ENCODE data around the gene AMN.

Gene AMN

GRCh38 chr14:102942069-102942468, 19.6 kb downstream of the AMN start:
- Histone ChIP-seq H3K79me2 (ENCODE audit: insufficient read depth, low read length) (no peaks in the 10 kb centered on the region), H3K4me2 (ENCODE audit: insufficient read depth, low read length) (no peak overlapping the region), H3K4me3 (ENCODE audit: low read depth in 1 of 2, low read length in 2 of 2) (no peak overlapping the region), H3K9ac (ENCODE audit: low read depth, low read length) (no peak overlapping the region), H3K4me1 (ENCODE audit: insufficient read depth, low read length) (no peaks in the 10 kb centered on the region), H4K20me1 (ENCODE audit: insufficient read depth, low read length) (no peaks in the 10 kb centered on the region; the same call in 1 of the 2 replicates), H3K27me3 (ENCODE audit: insufficient read depth, low read length, poor library complexity) (no peaks in the 10 kb centered on the region), H3K9me3 (ENCODE audit: insufficient read depth, low read length, severe bottlenecking) (no peaks in the 10 kb centered on the region), H2AFZ (ENCODE audit: low read depth, low read length) (no peak overlapping the region), H3K36me3 (ENCODE audit: insufficient read depth, low read length) (no peaks in the 10 kb centered on the region), H3K27ac (ENCODE audit: low read length) (no peak overlapping the region)
- DNase-seq (no peak), ATAC-seq (ENCODE audit: insufficient read depth, low read depth) (no peak)
- TF ChIP-seq CTCF (IDR thresholded peaks at IDR 0.05; ENCODE audit: borderline replicate concordance, extremely low read depth, low read length, poor library complexity, severe bottlenecking), result no peak

- no peak for TF ChIP-seq CTCF (IDR thresholded peaks at IDR 0.05; ENCODE audit: borderline replicate concordance, extremely low read depth, low read length, poor library complexity, severe bottlenecking)
- TF ChIP-seq EZH2 (IDR thresholded peaks at IDR 0.05; ENCODE audit: borderline replicate concordance, low read depth, low read length, severe bottlenecking), result no peak
- no peak overlapping the region for H3K4me3 ChIP-seq (ENCODE audit: low read depth in 1 of 2, low read length in 2 of 2)
- H3K4me2 ChIP-seq (ENCODE audit: insufficient read depth, low read length), result no peak overlapping the region
- no peaks in the 10 kb centered on the region for H3K36me3 ChIP-seq (ENCODE audit: insufficient read depth, low read length)
- H3K4me1 ChIP-seq (ENCODE audit: insufficient read depth, low read length), result no peaks in the 10 kb centered on the region
- H3K9me3 ChIP-seq (ENCODE audit: insufficient read depth, low read length, severe bottlenecking), result no peaks in the 10 kb centered on the region
- H3K9ac ChIP-seq (ENCODE audit: low read depth, low read length), result no peak overlapping the region
- no peaks in the 10 kb centered on the region for H3K79me2 ChIP-seq (ENCODE audit: insufficient read depth, low read length)
- H3K27me3 ChIP-seq (ENCODE audit: insufficient read depth, low read length, poor library complexity), result no peaks in the 10 kb centered on the region
- DNase-seq, result no peak
- ATAC-seq (ENCODE audit: insufficient read depth, low read depth), result no peak
- no peaks in the 10 kb centered on the region for H4K20me1 ChIP-seq (ENCODE audit: insufficient read depth, low read length)
- no peak overlapping the region for H3K27ac ChIP-seq (ENCODE audit: low read length)
- no peak overlapping the region for H2AFZ ChIP-seq (ENCODE audit: low read depth, low read length)
Measured at GRCh38 chr14:102943454-102943853, 21.0 kb downstream of the AMN start.

- Histone ChIP-seq H3K9me3 (ENCODE audit: insufficient read depth, low read length, severe bottlenecking) (no peaks in the 10 kb centered on the region), H3K79me2 (ENCODE audit: insufficient read depth, low read length) (no peaks in the 10 kb centered on the region), H3K4me2 (ENCODE audit: insufficient read depth, low read length) (no peak overlapping the region), H4K20me1 (ENCODE audit: insufficient read depth, low read length) (no peaks in the 10 kb centered on the region), H3K4me3 (ENCODE audit: low read depth in 1 of 2, low read length in 2 of 2) (no peak overlapping the region), H3K27ac (ENCODE audit: low read length) (no peak overlapping the region), H3K27me3 (ENCODE audit: insufficient read depth, low read length, poor library complexity) (no peaks in the 10 kb centered on the region), H2AFZ (ENCODE audit: low read depth, low read length) (no peak overlapping the region), H3K4me1 (ENCODE audit: insufficient read depth, low read length) (peaks cover 4% of the 10 kb centered on the region), H3K9ac (ENCODE audit: low read depth, low read length) (no peak overlapping the region), H3K36me3 (ENCODE audit: insufficient read depth, low read length) (no peaks in the 10 kb centered on the region)
- TF ChIP-seq EZH2 (IDR thresholded peaks at IDR 0.05; ENCODE audit: borderline replicate concordance, low read depth, low read length, severe bottlenecking) (no peak), CTCF (IDR thresholded peaks at IDR 0.05; ENCODE audit: borderline replicate concordance, extremely low read depth, low read length, poor library complexity, severe bottlenecking) (no peak)
- DNase-seq, result no peak
- no peak for ATAC-seq (ENCODE audit: insufficient read depth, low read depth)
Measured at GRCh38 chr14:102943979-102944378, 21.5 kb downstream of the AMN start.

All from DND-41 (cell line).